Measurements from ENCODE around the gene SLC25A38. TPM values are rescaled to one million over a fixed set of nuclear protein-coding genes. Genes with fewer than 3 reads are reported as not detected.

SLC25A38 gene
- polyA plus RNA-seq, 1 donor from 2014 or later, result 32.5 TPM

DNA sequence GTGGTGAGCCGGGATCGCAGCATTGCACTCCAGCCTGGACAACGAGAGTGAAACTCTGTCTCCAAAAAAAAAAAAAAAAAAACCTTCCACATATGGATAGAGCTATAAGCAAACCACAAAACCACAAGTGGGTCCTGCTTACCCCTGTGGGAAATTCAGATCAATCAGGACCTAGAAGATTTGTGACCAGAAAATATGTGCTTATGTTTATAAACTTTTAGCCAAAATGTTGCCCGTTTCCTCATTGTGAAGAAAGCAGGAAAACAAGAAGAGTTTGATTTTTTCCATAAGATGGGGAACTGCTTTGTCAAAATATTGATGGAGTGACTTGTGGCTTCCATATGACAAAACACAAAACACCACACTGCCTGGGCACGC lies 3.4 kb upstream of the SLC25A38 start:
- no peaks in the 10 kb centered on the region for H3K36me3 ChIP-seq (ENCODE audit: insufficient read depth, low read length)
- no peaks in the 10 kb centered on the region for H3F3A ChIP-seq (ENCODE audit: insufficient read depth, low read length, poor library complexity, severe bottlenecking)
- no peaks in the 10 kb centered on the region for H3K9me3 ChIP-seq (ENCODE audit: low read length)
- H3K9me2 ChIP-seq (ENCODE audit: insufficient read depth, low read length), result no peaks in the 10 kb centered on the region
- TF ChIP-seq TAF1 (IDR thresholded peaks at IDR 0.05; ENCODE audit: low read depth) (no peak), EP300 (conservative IDR thresholded peaks at IDR 0.05; ENCODE audit: poor library complexity, severe bottlenecking) (no peak), EZH2 (IDR thresholded peaks at IDR 0.05; ENCODE audit: borderline replicate concordance, insufficient read depth, low read length, poor library complexity, severe bottlenecking) (no peak), RAD21 (conservative IDR thresholded peaks at IDR 0.05) (no peak), SMC3 (conservative IDR thresholded peaks at IDR 0.05; ENCODE audit: poor library complexity) (no peak), MXI1 (conservative IDR thresholded peaks at IDR 0.05; ENCODE audit: poor library complexity, severe bottlenecking) (no peak), POLR2AphosphoS5 (IDR thresholded peaks at IDR 0.05) (no peak)
- TF ChIP-seq, protein P1, sequence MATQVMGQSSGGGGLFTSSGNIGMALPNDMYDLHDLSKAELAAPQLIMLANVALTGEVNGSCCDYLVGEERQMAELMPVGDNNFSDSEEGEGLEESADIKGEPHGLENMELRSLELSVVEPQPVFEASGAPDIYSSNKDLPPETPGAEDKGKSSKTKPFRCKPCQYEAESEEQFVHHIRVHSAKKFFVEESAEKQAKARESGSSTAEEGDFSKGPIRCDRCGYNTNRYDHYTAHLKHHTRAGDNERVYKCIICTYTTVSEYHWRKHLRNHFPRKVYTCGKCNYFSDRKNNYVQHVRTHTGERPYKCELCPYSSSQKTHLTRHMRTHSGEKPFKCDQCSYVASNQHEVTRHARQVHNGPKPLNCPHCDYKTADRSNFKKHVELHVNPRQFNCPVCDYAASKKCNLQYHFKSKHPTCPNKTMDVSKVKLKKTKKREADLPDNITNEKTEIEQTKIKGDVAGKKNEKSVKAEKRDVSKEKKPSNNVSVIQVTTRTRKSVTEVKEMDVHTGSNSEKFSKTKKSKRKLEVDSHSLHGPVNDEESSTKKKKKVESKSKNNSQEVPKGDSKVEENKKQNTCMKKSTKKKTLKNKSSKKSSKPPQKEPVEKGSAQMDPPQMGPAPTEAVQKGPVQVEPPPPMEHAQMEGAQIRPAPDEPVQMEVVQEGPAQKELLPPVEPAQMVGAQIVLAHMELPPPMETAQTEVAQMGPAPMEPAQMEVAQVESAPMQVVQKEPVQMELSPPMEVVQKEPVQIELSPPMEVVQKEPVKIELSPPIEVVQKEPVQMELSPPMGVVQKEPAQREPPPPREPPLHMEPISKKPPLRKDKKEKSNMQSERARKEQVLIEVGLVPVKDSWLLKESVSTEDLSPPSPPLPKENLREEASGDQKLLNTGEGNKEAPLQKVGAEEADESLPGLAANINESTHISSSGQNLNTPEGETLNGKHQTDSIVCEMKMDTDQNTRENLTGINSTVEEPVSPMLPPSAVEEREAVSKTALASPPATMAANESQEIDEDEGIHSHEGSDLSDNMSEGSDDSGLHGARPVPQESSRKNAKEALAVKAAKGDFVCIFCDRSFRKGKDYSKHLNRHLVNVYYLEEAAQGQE (IDR thresholded peaks at IDR 0.05; ENCODE audit: borderline replicate concordance), result no peak
- TF ChIP-seq, protein P2, sequence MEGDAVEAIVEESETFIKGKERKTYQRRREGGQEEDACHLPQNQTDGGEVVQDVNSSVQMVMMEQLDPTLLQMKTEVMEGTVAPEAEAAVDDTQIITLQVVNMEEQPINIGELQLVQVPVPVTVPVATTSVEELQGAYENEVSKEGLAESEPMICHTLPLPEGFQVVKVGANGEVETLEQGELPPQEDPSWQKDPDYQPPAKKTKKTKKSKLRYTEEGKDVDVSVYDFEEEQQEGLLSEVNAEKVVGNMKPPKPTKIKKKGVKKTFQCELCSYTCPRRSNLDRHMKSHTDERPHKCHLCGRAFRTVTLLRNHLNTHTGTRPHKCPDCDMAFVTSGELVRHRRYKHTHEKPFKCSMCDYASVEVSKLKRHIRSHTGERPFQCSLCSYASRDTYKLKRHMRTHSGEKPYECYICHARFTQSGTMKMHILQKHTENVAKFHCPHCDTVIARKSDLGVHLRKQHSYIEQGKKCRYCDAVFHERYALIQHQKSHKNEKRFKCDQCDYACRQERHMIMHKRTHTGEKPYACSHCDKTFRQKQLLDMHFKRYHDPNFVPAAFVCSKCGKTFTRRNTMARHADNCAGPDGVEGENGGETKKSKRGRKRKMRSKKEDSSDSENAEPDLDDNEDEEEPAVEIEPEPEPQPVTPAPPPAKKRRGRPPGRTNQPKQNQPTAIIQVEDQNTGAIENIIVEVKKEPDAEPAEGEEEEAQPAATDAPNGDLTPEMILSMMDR (IDR thresholded peaks at IDR 0.05; ENCODE audit: poor library complexity, severe bottlenecking), result no peak
- H4K20me1 ChIP-seq (ENCODE audit: insufficient read depth), result no peaks in the 10 kb centered on the region
- no peak overlapping the region for H3K27ac ChIP-seq (ENCODE audit: low read length)
- H3K4me3 ChIP-seq (ENCODE audit: low read length), result no peak overlapping the region
- H2AFZ ChIP-seq (ENCODE audit: low read depth, low read length), result no peak overlapping the region
- no peak overlapping the region for H3K4me2 ChIP-seq (ENCODE audit: low read length)
- H3K9ac ChIP-seq (ENCODE audit: low read length), result no peak overlapping the region
- H3K79me2 ChIP-seq (replicated peaks; ENCODE audit: insufficient read depth, low read length), result peaks cover under 1% of the 10 kb centered on the region
- H3K27me3 ChIP-seq (ENCODE audit: insufficient read depth, low read depth, low read length), result no peaks in the 10 kb centered on the region

GRCh38 chr3:39381432-39381831 lies 1.7 kb upstream of the SLC25A38 start:
- Histone ChIP-seq H4K20me1 (ENCODE audit: insufficient read depth) (no peaks in the 10 kb centered on the region), H3K9me3 (ENCODE audit: low read length) (no peaks in the 10 kb centered on the region), H3K79me2 (replicated peaks; ENCODE audit: insufficient read depth, low read length) (peaks cover 16% of the 10 kb centered on the region), H3K9ac (ENCODE audit: low read length) (no peak overlapping the region), H3K27ac (ENCODE audit: low read length) (no peak overlapping the region), H3K4me3 (ENCODE audit: low read length) (no peak overlapping the region), H3K9me2 (ENCODE audit: insufficient read depth, low read length) (no peaks in the 10 kb centered on the region), H3K36me3 (ENCODE audit: insufficient read depth, low read length) (no peaks in the 10 kb centered on the region), H2AFZ (ENCODE audit: low read depth, low read length) (no peak overlapping the region), H3K4me2 (ENCODE audit: low read length) (no peak overlapping the region), H3K27me3 (ENCODE audit: insufficient read depth, low read depth, low read length) (no peaks in the 10 kb centered on the region), H3F3A (ENCODE audit: insufficient read depth, low read length, poor library complexity, severe bottlenecking) (no peaks in the 10 kb centered on the region)
- TF ChIP-seq TAF1 (IDR thresholded peaks at IDR 0.05; ENCODE audit: low read depth) (no peak), MXI1 (conservative IDR thresholded peaks at IDR 0.05; ENCODE audit: poor library complexity, severe bottlenecking) (no peak), EZH2 (IDR thresholded peaks at IDR 0.05; ENCODE audit: borderline replicate concordance, insufficient read depth, low read length, poor library complexity, severe bottlenecking) (no peak), EP300 (conservative IDR thresholded peaks at IDR 0.05; ENCODE audit: poor library complexity, severe bottlenecking) (no peak), POLR2AphosphoS5 (IDR thresholded peaks at IDR 0.05) (no peak), SMC3 (conservative IDR thresholded peaks at IDR 0.05; ENCODE audit: poor library complexity) (no peak), RAD21 (conservative IDR thresholded peaks at IDR 0.05) (no peak)
- TF ChIP-seq, protein P1 (IDR thresholded peaks at IDR 0.05; ENCODE audit: borderline replicate concordance), result no peak
- TF ChIP-seq, protein P2 (IDR thresholded peaks at IDR 0.05; ENCODE audit: poor library complexity, severe bottlenecking), result no peak

Measured in neural cell (in vitro differentiated cells).